Upper lobe of right lung (tissue), 1 donor: Measurements from ENCODE around the gene TSC2. TPM values are rescaled to one million over a fixed set of nuclear protein-coding genes. Genes with fewer than 3 reads are reported as not detected.
A peak's percentile ranks its signal among the peaks of the same experiment; 100 is the strongest.
"Not testable (repeated sequence)": the region's sequence is repeated elsewhere in the genome, so short reads cannot be mapped to it uniquely, and the experiment has no call there.

Source experiments
- ATAC-seq: fragments of 200-7000 bp; cut with Tn5 transposase; one replicate; pipeline ENCODE4 v1.9.1; 2020; ENCODE audit warnings: mild to moderate bottlenecking, moderate library complexity
- DNase-seq: peaks from one replicate; pipeline ENCODE4 v3.0.0-alpha.2; 2020
- H3K27ac ChIP-seq: fragments of 200-600 bp; one replicate; pipeline ENCODE4 v1.8.0; 2022
- H3K27me3 ChIP-seq: fragments of 200-600 bp; one replicate; pipeline ENCODE4 v1.8.0; 2022; ENCODE audit warnings: mild to moderate bottlenecking
- H3K36me3 ChIP-seq: fragments of 200-600 bp; one replicate; pipeline ENCODE4 v1.8.0; 2022
- H3K4me1 ChIP-seq: fragments of 200-600 bp; one replicate; pipeline ENCODE4 v1.8.0; 2022
- H3K4me3 ChIP-seq: fragments of 200-600 bp; one replicate; pipeline ENCODE4 v1.8.0; 2022; ENCODE audit warnings: mild to moderate bottlenecking
- H3K9me3 ChIP-seq: fragments of 200-600 bp; one replicate; pipeline ENCODE4 v1.8.0; 2022
- intact Hi-C: fragments of 100-400 bp; cut with DNase I; formaldehyde crosslinking; loops from one replicate; pipeline ENCODE4 v1.11.0; 2022
- total RNA-seq: library from RNA; stranded (reverse); fragmentation: NEBNext Ultra II Directional; extraction: Animal tissue kit (Norgen Biotek cat#: 25700); gene quantifications from one replicate; pipeline ENCODE4 v1.2.1, GENCODE V29; 2021
- TF ChIP-seq, protein P1 (sequence below): fragments of 200-600 bp; IDR thresholded peaks from one replicate; pipeline ENCODE4 v1.8.0; 2022; ENCODE audit warnings: antibody characterized with exemption
- donor health status: DM: no; HTN: yes; CAD: no; lungs with severe emphysema.

TSC2 gene
- total RNA-seq, 1 donor from 2014 or later = 119 TPM

DNA sequence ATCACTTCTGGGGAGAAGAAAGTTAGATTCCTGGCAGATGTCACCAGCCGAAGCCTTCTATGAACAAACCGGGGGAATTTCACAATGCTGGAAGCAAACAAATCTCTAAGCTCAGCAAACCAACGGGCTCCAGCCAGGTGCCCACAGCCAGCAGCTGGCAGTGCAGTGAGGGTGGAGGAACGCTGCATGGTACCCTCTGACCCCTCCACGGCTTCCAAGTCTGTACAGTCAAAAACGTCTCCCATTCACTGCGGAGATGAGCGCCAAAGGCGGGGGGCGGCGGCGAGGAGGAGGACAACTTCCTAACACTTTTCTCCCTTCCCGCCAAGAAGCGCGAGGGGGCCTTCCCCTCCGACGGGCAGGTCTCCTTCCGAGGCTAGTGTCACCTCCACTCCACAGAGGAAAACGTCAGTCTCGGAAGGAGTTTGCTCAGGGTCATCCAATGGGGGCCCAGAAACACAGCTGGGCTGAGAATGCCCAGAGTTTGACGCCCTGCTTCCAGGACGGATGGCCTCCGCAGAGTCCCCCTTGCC is 39.1 kb upstream of the TSC2 start:
- H3K36me3 ChIP-seq = no peaks in the 10 kb centered on the region
- H3K4me3 ChIP-seq = peak overlapping the region; percentile 84
- H3K27ac ChIP-seq = peak overlapping the region; percentile 95
- H3K9me3 ChIP-seq = no peaks in the 10 kb centered on the region
- intact Hi-C loops = no loop called here
- ATAC-seq (no peak), DNase-seq (no peak)
- peaks cover 55% of the 10 kb centered on the region for H3K4me1 ChIP-seq
- TF ChIP-seq, protein P1, sequence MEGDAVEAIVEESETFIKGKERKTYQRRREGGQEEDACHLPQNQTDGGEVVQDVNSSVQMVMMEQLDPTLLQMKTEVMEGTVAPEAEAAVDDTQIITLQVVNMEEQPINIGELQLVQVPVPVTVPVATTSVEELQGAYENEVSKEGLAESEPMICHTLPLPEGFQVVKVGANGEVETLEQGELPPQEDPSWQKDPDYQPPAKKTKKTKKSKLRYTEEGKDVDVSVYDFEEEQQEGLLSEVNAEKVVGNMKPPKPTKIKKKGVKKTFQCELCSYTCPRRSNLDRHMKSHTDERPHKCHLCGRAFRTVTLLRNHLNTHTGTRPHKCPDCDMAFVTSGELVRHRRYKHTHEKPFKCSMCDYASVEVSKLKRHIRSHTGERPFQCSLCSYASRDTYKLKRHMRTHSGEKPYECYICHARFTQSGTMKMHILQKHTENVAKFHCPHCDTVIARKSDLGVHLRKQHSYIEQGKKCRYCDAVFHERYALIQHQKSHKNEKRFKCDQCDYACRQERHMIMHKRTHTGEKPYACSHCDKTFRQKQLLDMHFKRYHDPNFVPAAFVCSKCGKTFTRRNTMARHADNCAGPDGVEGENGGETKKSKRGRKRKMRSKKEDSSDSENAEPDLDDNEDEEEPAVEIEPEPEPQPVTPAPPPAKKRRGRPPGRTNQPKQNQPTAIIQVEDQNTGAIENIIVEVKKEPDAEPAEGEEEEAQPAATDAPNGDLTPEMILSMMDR = no peak
- H3K27me3 ChIP-seq = no peaks in the 10 kb centered on the region

DNA sequence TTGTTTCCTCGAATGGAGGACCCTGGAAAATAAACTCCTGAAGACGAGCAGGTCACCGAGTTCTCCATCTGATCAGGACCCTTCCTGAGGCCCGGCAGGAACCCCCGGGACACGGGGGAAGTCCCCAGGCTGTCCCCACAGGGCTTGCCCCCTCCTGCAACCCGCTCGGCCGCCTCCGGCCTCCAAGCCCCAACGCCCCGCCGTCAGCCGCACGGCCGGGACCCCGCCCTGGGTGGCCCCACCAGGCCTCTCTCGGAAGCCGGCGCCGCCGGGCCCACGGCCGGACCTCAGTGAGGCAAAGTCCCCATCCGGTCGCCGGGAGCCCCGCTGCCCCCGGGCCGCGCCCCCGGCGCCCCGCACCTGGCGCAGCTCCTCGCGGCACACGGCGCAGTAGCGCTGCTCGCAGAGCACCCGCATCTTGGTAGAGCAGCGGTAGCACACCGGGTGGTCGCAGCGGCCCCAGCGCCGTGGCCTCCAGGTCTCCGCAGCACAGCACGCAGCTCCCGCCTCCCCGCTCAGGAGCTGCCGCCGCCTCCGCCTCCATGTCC is 38.5 kb upstream of the TSC2 start:
- H3K27ac ChIP-seq = peak overlapping the region; percentile 95
- TF ChIP-seq, protein P1 = no peak
- H3K36me3 ChIP-seq = no peaks in the 10 kb centered on the region
- intact Hi-C loops = no loop called here
- peak overlapping the region; percentile 84 for H3K4me3 ChIP-seq
- ATAC-seq = peak; percentile 0
- no peak for DNase-seq
- H3K9me3 ChIP-seq = no peaks in the 10 kb centered on the region
- H3K4me1 ChIP-seq = peaks cover 50% of the 10 kb centered on the region
- H3K27me3 ChIP-seq = no peaks in the 10 kb centered on the region

DNA sequence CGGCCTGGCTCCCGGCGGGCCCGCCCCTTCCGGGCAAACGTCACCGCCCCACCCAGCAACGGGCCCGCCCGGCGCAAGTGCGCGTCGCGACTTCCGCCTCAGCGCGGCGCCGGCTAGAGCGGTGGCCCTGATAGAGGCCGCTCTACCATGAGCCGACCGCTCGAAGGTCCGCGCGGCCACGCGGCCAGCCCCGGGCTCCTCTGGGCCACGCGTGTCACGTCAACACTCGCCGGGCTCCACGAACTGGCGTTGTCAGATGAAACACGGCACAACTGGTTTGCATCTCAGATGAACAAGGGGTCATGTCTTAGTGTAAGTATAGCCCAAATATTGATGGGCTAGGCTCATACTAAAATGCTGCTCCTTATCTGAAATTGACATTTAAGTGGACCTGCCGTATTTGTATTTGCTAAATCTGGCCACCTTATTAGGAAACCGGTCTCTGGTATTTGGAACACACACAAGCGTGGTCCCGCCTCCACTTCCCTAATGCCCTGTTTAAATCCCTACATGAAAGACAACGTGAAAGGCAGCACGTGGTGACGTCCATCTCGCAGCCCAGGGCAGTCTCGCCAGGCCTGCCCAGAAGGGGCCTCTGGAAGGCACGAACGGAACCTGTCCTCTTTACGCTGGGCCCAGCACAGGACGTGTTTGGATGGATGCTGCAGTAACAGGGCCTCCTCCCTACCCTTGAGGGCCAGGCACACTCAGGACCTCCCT is 37.8 kb upstream of the TSC2 start, which contains the start of gene ZNF598:
Gene ZNF598, minus strand, starts transcription at position 31 of the 720 bp plus-strand sequence.
- no peaks in the 10 kb centered on the region for H3K9me3 ChIP-seq
- H3K4me1 ChIP-seq = peaks cover 43% of the 10 kb centered on the region
- TF ChIP-seq, protein P1 = no peak
- peak; percentile 94 for ATAC-seq
- intact Hi-C loops = no loop called here
- peak; percentile 93 for DNase-seq
- peak within 1 kb of the TSS; percentile 84 for H3K4me3 ChIP-seq
- H3K27me3 ChIP-seq = no peaks in the 10 kb centered on the region
- H3K27ac ChIP-seq = peak within 1 kb of the TSS; percentile 95
- no peaks in the 10 kb centered on the region for H3K36me3 ChIP-seq

DNA sequence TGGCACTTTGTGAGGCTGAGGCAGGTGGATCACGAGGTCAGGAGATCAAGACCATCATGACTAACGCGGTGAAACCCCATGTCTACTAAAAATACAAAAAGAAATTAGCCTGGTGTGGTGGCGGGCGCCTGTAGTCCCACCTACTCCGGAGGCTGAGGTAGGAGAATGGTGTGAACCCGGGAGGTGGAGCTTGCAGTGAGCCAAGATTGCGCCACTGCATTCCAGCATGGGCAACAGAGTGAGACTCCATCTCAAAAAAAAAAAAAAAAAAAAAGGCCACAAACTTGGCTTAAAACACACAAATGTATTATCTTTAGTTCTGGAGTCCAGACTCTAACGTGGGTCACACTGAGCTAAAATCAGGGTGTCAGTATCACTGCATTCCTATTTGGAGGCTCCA is 36.1 kb upstream of the TSC2 start:
- H3K4me3 ChIP-seq, ATAC-seq, H3K27ac ChIP-seq, intact Hi-C loops, DNase-seq, H3K27me3 ChIP-seq, H3K9me3 ChIP-seq, H3K36me3 ChIP-seq: not testable (repeated sequence)
- peaks cover 29% of the 10 kb centered on the region for H3K4me1 ChIP-seq

DNA sequence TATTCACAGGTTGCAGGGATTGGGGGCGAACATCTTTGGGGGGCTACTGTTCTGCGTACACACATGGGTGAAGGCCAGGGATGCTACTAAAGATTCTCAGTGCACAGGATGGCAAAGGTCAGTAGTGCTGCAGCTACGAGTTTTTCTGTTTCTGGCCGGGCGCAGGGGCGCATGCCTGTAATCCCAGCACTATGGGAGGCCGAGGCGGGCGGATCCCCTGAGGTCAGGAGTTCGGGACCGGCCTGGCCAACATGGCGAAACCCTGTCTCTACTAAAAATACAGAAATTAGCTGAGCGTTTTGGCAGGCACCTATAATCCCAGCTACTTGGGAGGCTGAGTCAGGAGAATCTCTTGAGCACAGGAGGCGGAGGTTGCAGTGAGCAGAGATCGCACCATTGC is 34.3 kb upstream of the TSC2 start:
- TF ChIP-seq, protein P1 = no peak
- DNase-seq = no peak
- H3K27me3 ChIP-seq = peaks cover 4% of the 10 kb centered on the region
- H3K9me3 ChIP-seq = no peaks in the 10 kb centered on the region
- H3K4me3 ChIP-seq = no peak overlapping the region
- ATAC-seq = no peak
- peaks cover 11% of the 10 kb centered on the region for H3K4me1 ChIP-seq
- intact Hi-C loops = no loop called here
- no peak overlapping the region for H3K27ac ChIP-seq
- no peaks in the 10 kb centered on the region for H3K36me3 ChIP-seq
